Peyer's patch (tissue), 4 donors: ENCODE measurements around the gene RRP12. TPM values are rescaled to one million over a fixed set of nuclear protein-coding genes. Genes with fewer than 3 reads are reported as not detected.

Experiments used
- DNase-seq, 3 donors: peaks; one replicate each; pipeline ENCODE4 v3.0.0-alpha.2; 2017 to 2019
- H3K27ac ChIP-seq, 4 donors: fragments of 200-600 bp; sonication (generic); one replicate each; pipeline ENCODE4 v1.5.1; 2016 to 2019
- H3K27me3 ChIP-seq, 2 donors: fragments of 200-600 bp; sonication (generic); one replicate each; pipeline ENCODE4 v1.5.1; 2019
- H3K36me3 ChIP-seq, 3 donors: fragments of 200-600 bp; sonication (generic); one replicate each; pipeline ENCODE4 v1.5.1; 2016 to 2019
- H3K4me1 ChIP-seq, 4 donors: fragments of 200-600 bp; sonication (generic); one replicate each; pipeline ENCODE4 v1.5.1; 2016 to 2019
- H3K4me3 ChIP-seq, 4 donors: fragments of 200-600 bp; sonication (generic); 1 replicate in 3 of 4; 2 replicates in 1 of 4; pipeline ENCODE4 v1.5.1; 2016 to 2019; ENCODE audit warnings: mild to moderate bottlenecking in 1 of 4
- H3K9me3 ChIP-seq, 4 donors: fragments of 200-600 bp; sonication (generic); one replicate each; pipeline ENCODE4 v1.5.1; 2016 to 2019; ENCODE audit warnings: mild to moderate bottlenecking in 1 of 4
- CTCF ChIP-seq, 6 experiments: fragments of 450-650 bp in 4 of 6; fragments of 200-600 bp in 2 of 6; sonication (generic) in 1 of 6; IDR thresholded peaks; one replicate each; pipeline ENCODE4 v1.5.1; 2017 to 2019; ENCODE audit warnings: antibody characterized with exemption in 6 of 6, mild to moderate bottlenecking in 3 of 6, moderate library complexity in 1 of 6
- POLR2A ChIP-seq, 2 donors: fragments of 450-650 bp; IDR thresholded peaks; one replicate each; pipeline ENCODE4 v1.5.1; 2017; ENCODE audit warnings: antibody characterized with exemption in 2 of 2, mild to moderate bottlenecking in 2 of 2, moderate library complexity in 2 of 2
- total RNA-seq, 4 donors: library from RNA; depleted of rRNA; stranded (reverse); fragments of >200 nt; gene quantifications; one replicate each; pipeline ENCODE4 v1.1.0, GENCODE V29; 2016

The RRP12 gene
- total RNA-seq, 4 donors from 2014 or later = 9.1 to 42.9 (median 22.5) TPM

- Histone ChIP-seq H3K4me1 (peaks cover 0 to 8% (median 3%) of the 10 kb centered on the region in 4 donors), H3K4me3 (no peak overlapping the region), H3K27ac (peak overlapping the region in 1 of 4 donors; percentile 52), H3K36me3 (no peaks in the 10 kb centered on the region), H3K27me3 (no peaks in the 10 kb centered on the region), H3K9me3 (no peaks in the 10 kb centered on the region)
- no peak for TF ChIP-seq CTCF (IDR thresholded peaks at IDR 0.05)
- no peak for TF ChIP-seq POLR2A (IDR thresholded peaks at IDR 0.05)
- DNase-seq = peak in 1 of 3 donors; percentile 68
Observed at GRCh38 chr10:97336942-97337831, 64.0 kb downstream of the RRP12 start.

- H3K27ac ChIP-seq = no peak overlapping the region
- H3K4me3 ChIP-seq = no peak overlapping the region
- H3K4me1 ChIP-seq = peaks cover 0 to 11% (median 9%) of the 10 kb centered on the region in 4 donors
- DNase-seq = no peak
- H3K27me3 ChIP-seq = no peaks in the 10 kb centered on the region
- H3K9me3 ChIP-seq = no peaks in the 10 kb centered on the region
- TF ChIP-seq POLR2A (IDR thresholded peaks at IDR 0.05) (no peak), CTCF (IDR thresholded peaks at IDR 0.05) (no peak)
- no peaks in the 10 kb centered on the region for H3K36me3 ChIP-seq
Observed at GRCh38 chr10:97336446-97336845, 64.7 kb downstream of the RRP12 start.

- Histone ChIP-seq H3K4me3 (no peak overlapping the region), H3K9me3 (no peaks in the 10 kb centered on the region), H3K4me1 (peaks cover 0 to 14% (median 10%) of the 10 kb centered on the region in 4 donors), H3K27ac (no peak overlapping the region), H3K27me3 (no peaks in the 10 kb centered on the region), H3K36me3 (no peaks in the 10 kb centered on the region)
- DNase-seq = no peak
- no peak for TF ChIP-seq CTCF (IDR thresholded peaks at IDR 0.05)
- no peak for TF ChIP-seq POLR2A (IDR thresholded peaks at IDR 0.05)
Observed at GRCh38 chr10:97336006-97336405, 65.1 kb downstream of the RRP12 start.

- Histone ChIP-seq H3K4me1 (peaks cover 0 to 20% (median 11%) of the 10 kb centered on the region in 4 donors), H3K36me3 (no peaks in the 10 kb centered on the region), H3K9me3 (no peaks in the 10 kb centered on the region), H3K27me3 (no peaks in the 10 kb centered on the region), H3K4me3 (peak overlapping the region; percentile 74 to 99 (median 93)), H3K27ac (peak overlapping the region; percentile 91 to 98 (median 94))
- TF ChIP-seq CTCF (IDR thresholded peaks at IDR 0.05) (no peak), POLR2A (IDR thresholded peaks at IDR 0.05) (no peak)
- DNase-seq = peak in 1 of 3 donors; percentile 54
Observed at GRCh38 chr10:97335188-97335619, 65.9 kb downstream of the RRP12 start.

- TF ChIP-seq CTCF (IDR thresholded peaks at IDR 0.05) (peak in 3 of 6 experiments; percentile 6 to 25 (median 23)), POLR2A (IDR thresholded peaks at IDR 0.05) (peak; percentile 91 to 93)
- DNase-seq = peak; percentile 89 to 97 (median 95)
- peaks cover 0 to 3% (median 0%) of the 10 kb centered on the region in 3 donors for H3K36me3 ChIP-seq
- H3K27me3 ChIP-seq = no peaks in the 10 kb centered on the region
- no peaks in the 10 kb centered on the region for H3K9me3 ChIP-seq
- H3K4me1 ChIP-seq = peaks cover 0 to 27% (median 11%) of the 10 kb centered on the region in 4 donors
- H3K4me3 ChIP-seq = peak within 1 kb of the TSS; percentile 74 to 99 (median 93)
- H3K27ac ChIP-seq = peak within 1 kb of the TSS; percentile 91 to 98 (median 94)
Observed at GRCh38 chr10:97334370-97335175, 66.6 kb downstream of the RRP12 start, which contains the start of gene FRAT2. TSS of gene FRAT2 (minus strand) at chr10:97334729. CDS start at chr10:97334572, 157 bp downstream.
